ENCODE data around the gene ORM1.

The ORM1 gene

DNA sequence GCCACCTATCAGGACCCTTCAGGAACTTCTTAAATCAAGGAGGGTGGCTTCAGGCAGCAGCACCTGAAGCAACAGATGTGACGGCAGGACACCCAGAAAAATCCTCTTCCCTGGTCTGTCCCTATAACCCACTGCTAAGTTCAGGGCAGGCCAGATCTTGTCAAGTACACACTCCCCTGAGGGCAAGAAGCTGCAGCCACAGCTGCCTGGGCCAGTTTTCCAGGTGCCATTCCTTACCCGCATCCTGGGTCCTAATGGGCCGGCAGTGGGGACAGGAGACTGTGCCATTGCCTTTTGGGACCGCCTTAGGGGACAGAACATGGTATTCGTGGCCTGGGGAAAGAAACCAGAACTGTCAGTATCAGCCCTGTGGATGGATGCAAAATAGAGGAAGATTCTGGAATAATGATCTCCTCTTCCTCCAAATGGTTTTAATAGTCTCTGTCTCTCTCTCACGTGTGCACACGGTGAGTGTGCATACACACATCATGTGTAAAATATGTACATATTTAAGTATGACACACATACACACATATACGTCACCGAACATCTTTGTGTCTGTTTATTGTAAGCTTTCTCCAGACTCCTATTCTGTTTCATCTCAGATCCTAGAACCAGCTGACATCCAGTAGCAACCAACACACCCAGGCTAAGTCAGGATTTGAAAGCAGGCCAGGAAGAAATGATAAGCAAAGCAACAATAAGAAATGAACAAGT lies 20.7 kb downstream of the ORM1 start:
- H3K36me3 ChIP-seq (ENCODE audit: control insufficient read depth, low read depth, low read length): peaks cover 55% of the 10 kb centered on the region
- H3K27ac ChIP-seq (ENCODE audit: low read length): no peak overlapping the region
- H3K9ac ChIP-seq (ENCODE audit: low read length): no peak overlapping the region
- H3K9me3 ChIP-seq (ENCODE audit: control insufficient read depth, low read depth, low read length): no peaks in the 10 kb centered on the region
- H3K4me1 ChIP-seq (ENCODE audit: control insufficient read depth, low read depth, low read length): peaks cover 2% of the 10 kb centered on the region
- H3K27me3 ChIP-seq (ENCODE audit: control insufficient read depth, insufficient read depth, low read length): no peaks in the 10 kb centered on the region
- H3K4me3 ChIP-seq (ENCODE audit: low read length): no peak overlapping the region

DNA sequence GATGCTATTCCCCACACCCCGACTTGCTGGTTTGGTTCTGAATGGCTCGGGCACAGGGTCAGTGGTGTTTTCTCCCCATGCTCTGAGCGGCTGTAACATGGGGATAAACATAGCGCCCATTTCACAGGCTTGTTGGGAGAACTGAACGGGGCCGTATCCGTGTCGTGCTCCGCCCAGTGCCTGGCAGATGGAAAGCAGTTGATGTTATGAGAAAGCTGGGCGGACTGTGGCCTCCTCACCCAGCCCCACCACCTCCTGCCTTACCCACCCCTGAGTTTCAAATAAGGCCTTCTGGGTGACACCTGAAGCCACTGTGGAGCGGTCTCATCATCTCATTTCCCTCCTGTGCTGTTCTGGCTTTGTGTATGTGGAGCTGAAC lies 21.3 kb downstream of the ORM1 start:
- Histone ChIP-seq H3K4me1 (ENCODE audit: control insufficient read depth, low read depth, low read length) (peaks cover 7% of the 10 kb centered on the region), H3K9me3 (ENCODE audit: control insufficient read depth, low read depth, low read length) (no peaks in the 10 kb centered on the region), H3K27me3 (ENCODE audit: control insufficient read depth, insufficient read depth, low read length) (no peaks in the 10 kb centered on the region), H3K9ac (ENCODE audit: low read length) (no peak overlapping the region), H3K36me3 (ENCODE audit: control insufficient read depth, low read depth, low read length) (peaks cover 56% of the 10 kb centered on the region), H3K4me3 (ENCODE audit: low read length) (no peak overlapping the region), H3K27ac (ENCODE audit: low read length) (no peak overlapping the region)

DNA sequence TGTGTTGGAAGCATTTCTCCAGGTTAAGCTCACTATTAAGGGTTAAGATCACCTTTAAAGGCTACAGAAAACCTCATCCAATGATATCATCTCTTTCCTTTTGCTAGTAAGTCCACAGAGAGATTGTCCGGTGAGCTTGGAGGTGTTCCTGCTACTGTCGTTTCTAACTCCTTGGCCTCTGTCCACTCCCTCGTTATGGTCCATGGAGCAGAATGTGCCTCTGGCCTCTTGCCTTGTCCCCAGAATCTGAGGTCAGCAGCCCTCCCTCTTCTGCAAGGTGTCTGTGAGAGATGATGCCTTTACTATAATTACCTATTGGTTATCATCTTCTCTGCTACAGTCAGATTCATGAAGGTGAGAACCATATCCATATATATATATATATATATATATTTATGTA lies 21.8 kb downstream of the ORM1 start:
- H3K9me3 ChIP-seq (ENCODE audit: control insufficient read depth, low read depth, low read length): no peaks in the 10 kb centered on the region
- no peaks in the 10 kb centered on the region for H3K27me3 ChIP-seq (ENCODE audit: control insufficient read depth, insufficient read depth, low read length)
- no peak overlapping the region for H3K4me3 ChIP-seq (ENCODE audit: low read length)
- peaks cover 57% of the 10 kb centered on the region for H3K36me3 ChIP-seq (ENCODE audit: control insufficient read depth, low read depth, low read length)
- H3K27ac ChIP-seq (ENCODE audit: low read length): no peak overlapping the region
- no peak overlapping the region for H3K9ac ChIP-seq (ENCODE audit: low read length)
- peaks cover 12% of the 10 kb centered on the region for H3K4me1 ChIP-seq (ENCODE audit: control insufficient read depth, low read depth, low read length)

DNA sequence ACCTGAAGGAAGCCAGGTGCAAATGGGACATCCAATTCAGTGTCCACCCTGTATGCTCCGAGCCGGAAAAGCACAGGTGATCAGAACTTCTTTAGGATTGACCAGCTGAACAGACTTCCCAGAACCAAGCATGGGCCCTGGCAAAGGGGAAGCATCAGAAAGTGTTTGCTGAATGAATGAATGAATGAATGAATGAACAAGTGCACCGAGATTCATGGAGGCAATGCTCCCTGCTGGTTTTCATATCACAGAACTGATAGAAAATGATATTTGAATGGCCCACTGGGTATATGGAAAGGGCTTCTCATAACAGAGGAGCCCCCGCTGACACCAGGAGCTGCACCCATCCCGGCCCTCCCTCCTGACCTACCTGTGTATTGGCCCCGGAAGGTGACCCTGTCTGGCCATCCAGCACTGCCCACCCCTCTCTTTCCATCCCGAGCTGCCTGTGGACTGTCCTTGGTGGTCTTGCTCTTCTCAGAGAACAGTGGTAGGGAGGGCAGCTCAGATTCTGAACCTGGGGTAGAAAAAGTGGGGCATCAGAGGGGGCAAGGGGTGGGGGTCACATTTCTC lies 22.7 kb downstream of the ORM1 start:
- H3K9me3 ChIP-seq (ENCODE audit: control insufficient read depth, low read depth, low read length): no peaks in the 10 kb centered on the region
- peaks cover 65% of the 10 kb centered on the region for H3K36me3 ChIP-seq (ENCODE audit: control insufficient read depth, low read depth, low read length)
- H3K27ac ChIP-seq (ENCODE audit: low read length): no peak overlapping the region
- H3K9ac ChIP-seq (ENCODE audit: low read length): no peak overlapping the region
- H3K4me1 ChIP-seq (ENCODE audit: control insufficient read depth, low read depth, low read length): peaks cover 14% of the 10 kb centered on the region
- no peak overlapping the region for H3K4me3 ChIP-seq (ENCODE audit: low read length)
- no peaks in the 10 kb centered on the region for H3K27me3 ChIP-seq (ENCODE audit: control insufficient read depth, insufficient read depth, low read length)

DNA sequence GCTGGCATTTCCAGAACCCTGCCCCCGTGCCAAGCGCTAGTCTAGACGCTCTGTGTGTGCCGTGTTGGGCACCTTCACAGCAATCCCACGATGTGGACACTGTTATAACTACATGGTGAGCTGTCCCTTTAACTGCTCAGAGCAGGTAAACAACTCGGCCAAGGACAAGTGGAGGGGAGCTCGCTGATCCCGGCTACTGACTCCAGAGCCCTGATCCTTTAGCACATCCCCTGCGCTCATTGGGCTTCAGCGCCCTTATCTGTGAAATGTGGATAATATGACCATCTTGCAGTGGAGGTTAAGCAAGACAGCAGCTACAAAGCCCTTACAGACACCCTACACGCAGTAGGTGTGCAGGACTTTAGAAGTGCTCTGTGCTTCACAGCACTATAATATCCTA lies 23.2 kb downstream of the ORM1 start:
- H3K4me3 ChIP-seq (ENCODE audit: low read length): no peak overlapping the region
- peaks cover 14% of the 10 kb centered on the region for H3K4me1 ChIP-seq (ENCODE audit: control insufficient read depth, low read depth, low read length)
- H3K9ac ChIP-seq (ENCODE audit: low read length): no peak overlapping the region
- no peaks in the 10 kb centered on the region for H3K27me3 ChIP-seq (ENCODE audit: control insufficient read depth, insufficient read depth, low read length)
- H3K9me3 ChIP-seq (ENCODE audit: control insufficient read depth, low read depth, low read length): no peaks in the 10 kb centered on the region
- peaks cover 65% of the 10 kb centered on the region for H3K36me3 ChIP-seq (ENCODE audit: control insufficient read depth, low read depth, low read length)
- H3K27ac ChIP-seq (ENCODE audit: low read length): no peak overlapping the region

DNA sequence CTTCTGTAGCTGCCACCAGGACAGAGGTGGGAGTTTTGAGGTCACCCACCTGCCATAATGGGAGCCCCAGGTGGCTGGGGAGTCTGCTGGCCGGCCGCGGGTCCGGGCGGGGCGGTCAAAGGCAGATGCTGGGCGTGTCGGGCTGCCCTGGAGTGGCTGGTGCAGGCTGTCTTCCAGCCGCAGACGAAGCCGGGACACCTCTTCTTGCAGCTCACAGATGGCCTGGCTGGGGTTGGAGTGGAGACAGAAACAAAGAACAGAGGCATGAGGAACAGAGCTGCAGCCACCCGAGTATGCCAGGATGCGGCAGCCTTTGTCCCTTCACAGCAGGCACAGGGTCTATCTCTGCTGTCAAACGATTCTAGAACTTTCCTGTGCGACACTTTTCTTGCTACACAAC lies 24.8 kb downstream of the ORM1 start:
- Histone ChIP-seq H3K4me3 (ENCODE audit: low read length) (no peak overlapping the region), H3K36me3 (ENCODE audit: control insufficient read depth, low read depth, low read length) (peaks cover 65% of the 10 kb centered on the region), H3K27ac (ENCODE audit: low read length) (no peak overlapping the region), H3K4me1 (ENCODE audit: control insufficient read depth, low read depth, low read length) (peaks cover 14% of the 10 kb centered on the region), H3K9me3 (ENCODE audit: control insufficient read depth, low read depth, low read length) (no peaks in the 10 kb centered on the region), H3K9ac (ENCODE audit: low read length) (no peak overlapping the region), H3K27me3 (ENCODE audit: control insufficient read depth, insufficient read depth, low read length) (no peaks in the 10 kb centered on the region)

DNA sequence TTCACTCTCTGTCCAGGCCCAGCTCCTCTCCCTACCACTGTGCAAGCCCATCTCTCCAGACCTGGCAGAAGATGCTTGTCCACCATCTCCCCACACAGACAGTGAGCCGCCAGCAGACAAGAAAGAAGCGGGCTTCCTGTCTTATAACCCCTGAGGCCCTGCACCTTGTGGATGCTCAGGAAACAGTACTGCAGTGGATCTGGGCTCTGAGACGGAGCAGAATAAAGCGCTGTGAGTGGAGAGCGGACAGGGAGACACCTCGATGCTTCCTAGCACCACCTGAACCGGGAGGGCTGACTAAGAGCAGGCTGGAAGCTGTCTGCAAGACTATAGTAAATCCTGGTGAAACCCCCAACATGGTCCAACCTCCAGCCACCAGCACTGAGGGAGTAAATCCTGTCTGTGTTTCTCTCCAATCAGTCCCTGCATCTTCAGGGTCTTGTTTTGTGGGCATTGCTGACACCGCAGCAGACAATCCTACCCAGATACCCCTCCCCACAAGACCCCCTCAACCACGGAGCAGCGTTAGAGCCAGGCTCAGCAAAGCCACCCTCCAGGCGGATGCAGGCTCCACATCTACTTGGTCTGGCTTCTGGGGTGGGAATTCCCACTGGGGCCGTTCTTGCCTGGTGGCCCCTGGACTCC lies 25.5 kb downstream of the ORM1 start:
- Histone ChIP-seq H3K36me3 (ENCODE audit: control insufficient read depth, low read depth, low read length) (peaks cover 63% of the 10 kb centered on the region), H3K9me3 (ENCODE audit: control insufficient read depth, low read depth, low read length) (no peaks in the 10 kb centered on the region), H3K4me1 (ENCODE audit: control insufficient read depth, low read depth, low read length) (peaks cover 14% of the 10 kb centered on the region), H3K27me3 (ENCODE audit: control insufficient read depth, insufficient read depth, low read length) (no peaks in the 10 kb centered on the region), H3K4me3 (ENCODE audit: low read length) (no peak overlapping the region), H3K9ac (ENCODE audit: low read length) (peak overlapping the region; percentile 36), H3K27ac (ENCODE audit: low read length) (peak overlapping the region; percentile 2)

DNA sequence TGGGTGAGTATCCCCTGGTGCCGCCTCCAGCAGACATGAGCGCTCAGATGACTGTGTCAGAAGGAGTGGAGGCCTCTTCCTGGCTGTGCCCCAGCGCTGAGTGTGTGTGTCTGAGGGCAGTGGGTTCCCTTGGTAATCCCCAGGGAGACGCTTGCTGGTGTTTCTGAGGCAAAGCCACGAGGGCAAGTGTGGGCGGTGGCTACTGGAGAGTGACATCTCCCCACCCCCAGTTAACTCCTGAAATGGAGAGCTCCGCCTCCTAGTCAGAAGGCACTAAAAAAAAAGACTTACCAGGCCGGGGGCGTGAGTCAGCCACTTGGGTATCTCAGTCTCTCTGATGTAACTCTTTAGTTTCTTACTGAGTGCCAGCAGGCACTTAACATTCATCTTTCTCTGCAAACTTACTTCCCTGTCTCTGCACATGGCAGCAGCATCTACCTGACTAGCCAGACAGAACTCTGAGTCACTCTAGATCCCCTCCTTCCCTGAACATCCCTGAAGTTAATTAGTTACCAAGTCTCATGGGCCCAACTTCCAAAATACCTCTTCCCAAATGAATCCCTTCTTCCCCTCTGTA lies 26.1 kb downstream of the ORM1 start:
- Histone ChIP-seq H3K36me3 (ENCODE audit: control insufficient read depth, low read depth, low read length) (peaks cover 61% of the 10 kb centered on the region), H3K4me3 (ENCODE audit: low read length) (no peak overlapping the region), H3K9ac (ENCODE audit: low read length) (peak overlapping the region; percentile 36)

DNA sequence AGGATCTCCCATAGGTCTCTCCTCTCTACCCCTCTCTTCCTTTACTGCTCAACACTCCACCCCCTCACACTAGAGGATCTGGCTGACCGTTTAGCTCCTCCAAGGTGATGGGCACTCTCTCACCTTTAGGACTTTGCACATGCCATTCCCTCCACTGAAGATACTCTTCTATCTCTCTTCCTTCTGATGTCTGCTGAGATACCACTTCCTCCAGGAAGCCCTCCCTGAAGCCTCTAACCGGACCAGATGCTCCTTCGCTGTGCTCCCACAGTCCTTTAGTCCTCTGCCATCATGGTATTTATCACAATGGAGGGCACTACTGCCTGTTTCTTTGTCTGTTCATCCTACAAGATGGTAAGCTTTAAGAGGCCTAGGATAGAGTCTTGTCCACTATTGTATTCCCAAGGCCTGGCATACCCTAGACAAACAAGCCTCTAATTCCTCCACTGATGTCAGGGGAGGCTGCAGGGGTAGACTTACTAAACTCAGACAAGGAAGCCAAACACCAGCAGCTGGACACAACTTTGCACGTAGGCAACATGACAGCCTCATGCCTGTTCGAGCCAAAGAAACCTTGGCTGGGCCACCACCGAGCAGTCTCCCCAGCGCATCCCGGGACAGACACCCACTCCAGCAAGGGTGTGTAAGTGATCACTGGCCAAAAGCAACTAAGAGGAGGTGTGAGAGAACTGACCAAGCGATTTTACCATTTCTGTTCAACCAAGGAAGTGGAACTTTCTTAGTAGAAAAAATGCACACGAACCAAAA lies 27.0 kb downstream of the ORM1 start:
- peaks cover 55% of the 10 kb centered on the region for H3K36me3 ChIP-seq (ENCODE audit: control insufficient read depth, low read depth, low read length)

More for the DNA sequence above, 26.1 kb downstream of the ORM1 start:
- peak overlapping the region; percentile 78 for H3K27ac ChIP-seq (ENCODE audit: low read length)
- no peaks in the 10 kb centered on the region for H3K9me3 ChIP-seq (ENCODE audit: control insufficient read depth, low read depth, low read length)
- H3K4me1 ChIP-seq (ENCODE audit: control insufficient read depth, low read depth, low read length): peaks cover 14% of the 10 kb centered on the region
- H3K27me3 ChIP-seq (ENCODE audit: control insufficient read depth, insufficient read depth, low read length): no peaks in the 10 kb centered on the region

DNA sequence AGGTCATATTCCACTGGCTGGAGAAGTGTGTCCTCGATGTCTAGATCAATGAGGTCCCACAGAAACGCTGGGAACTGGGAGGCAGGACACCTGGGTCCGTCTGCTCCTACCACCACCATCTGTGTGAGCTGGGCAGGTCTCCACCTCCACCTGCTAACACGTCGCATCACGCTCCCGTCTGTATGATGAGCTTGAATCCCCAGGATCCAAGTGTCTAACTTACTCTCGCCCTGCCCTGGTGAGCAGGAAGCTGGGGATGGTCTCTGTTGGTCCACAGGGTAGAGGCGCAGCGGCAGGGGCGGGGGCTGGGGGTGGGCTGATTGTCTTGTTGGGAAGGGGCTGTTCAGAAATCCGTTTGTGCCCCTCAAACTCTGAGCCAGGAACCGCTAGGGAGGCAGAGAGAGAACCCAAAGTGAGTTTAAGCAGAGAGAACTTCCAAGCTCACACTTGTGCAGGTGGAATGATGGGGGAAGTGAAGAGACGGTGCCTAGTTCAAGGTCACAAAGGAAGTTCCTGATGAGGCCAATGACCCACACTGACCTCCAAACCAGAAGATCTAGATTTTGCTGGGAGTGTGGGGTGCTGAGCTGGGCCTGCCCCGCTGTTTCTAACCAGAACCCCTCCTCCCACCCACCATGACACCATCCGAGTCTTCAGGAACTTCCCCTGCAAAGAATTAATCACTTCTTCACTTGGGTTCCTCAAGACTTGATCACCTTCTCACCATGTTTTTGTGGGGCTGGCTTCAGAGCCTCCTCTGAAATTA lies 27.9 kb downstream of the ORM1 start:
- Histone ChIP-seq H3K27ac (ENCODE audit: low read length) (no peak overlapping the region), H3K4me3 (ENCODE audit: low read length) (no peak overlapping the region), H3K9ac (ENCODE audit: low read length) (no peak overlapping the region), H3K9me3 (ENCODE audit: control insufficient read depth, low read depth, low read length) (no peaks in the 10 kb centered on the region), H3K36me3 (ENCODE audit: control insufficient read depth, low read depth, low read length) (peaks cover 58% of the 10 kb centered on the region), H3K27me3 (ENCODE audit: control insufficient read depth, insufficient read depth, low read length) (no peaks in the 10 kb centered on the region), H3K4me1 (ENCODE audit: control insufficient read depth, low read depth, low read length) (peaks cover 14% of the 10 kb centered on the region)

More for the DNA sequence above, 27.0 kb downstream of the ORM1 start:
- H3K4me3 ChIP-seq (ENCODE audit: low read length): no peak overlapping the region
- peak overlapping the region; percentile 78 for H3K27ac ChIP-seq (ENCODE audit: low read length)
- H3K27me3 ChIP-seq (ENCODE audit: control insufficient read depth, insufficient read depth, low read length): no peaks in the 10 kb centered on the region
- H3K4me1 ChIP-seq (ENCODE audit: control insufficient read depth, low read depth, low read length): peaks cover 14% of the 10 kb centered on the region
- H3K9me3 ChIP-seq (ENCODE audit: control insufficient read depth, low read depth, low read length): no peaks in the 10 kb centered on the region
- H3K9ac ChIP-seq (ENCODE audit: low read length): peak overlapping the region; percentile 26

DNA sequence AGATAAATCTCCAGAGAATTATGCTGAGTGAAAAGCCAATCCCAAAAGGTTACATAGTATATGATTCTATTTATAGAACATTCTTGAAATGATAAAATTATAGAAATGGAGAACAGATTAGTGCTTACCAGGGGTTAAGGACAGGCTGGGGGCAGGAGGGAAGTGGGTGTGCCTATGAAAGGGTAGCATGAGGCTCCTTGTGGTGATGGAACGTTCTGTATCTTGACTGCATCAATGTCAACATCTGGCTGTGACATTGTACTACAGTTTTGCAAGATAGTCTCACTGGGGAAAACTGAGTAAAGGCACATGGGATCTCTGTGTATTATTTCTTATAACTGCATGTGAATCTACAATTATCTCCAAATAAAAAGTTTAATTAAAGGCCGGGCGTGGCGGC lies 29.0 kb downstream of the ORM1 start:
- peaks cover 14% of the 10 kb centered on the region for H3K4me1 ChIP-seq (ENCODE audit: control insufficient read depth, low read depth, low read length)
- no peaks in the 10 kb centered on the region for H3K9me3 ChIP-seq (ENCODE audit: control insufficient read depth, low read depth, low read length)
- peaks cover 58% of the 10 kb centered on the region for H3K36me3 ChIP-seq (ENCODE audit: control insufficient read depth, low read depth, low read length)
- no peaks in the 10 kb centered on the region for H3K27me3 ChIP-seq (ENCODE audit: control insufficient read depth, insufficient read depth, low read length)
- H3K4me3 ChIP-seq (ENCODE audit: low read length): no peak overlapping the region
- H3K9ac ChIP-seq (ENCODE audit: low read length): no peak overlapping the region
- no peak overlapping the region for H3K27ac ChIP-seq (ENCODE audit: low read length)

Measured in iPS-18a (cell line).